GM23338 (cell line): ENCODE results near the gene ABCF3. TPM values are rescaled to one million over a fixed set of nuclear protein-coding genes. Genes with fewer than 3 reads are reported as not detected.

Source experiments
- ATAC-seq: fragments of 200-7000 bp; cut with Tn5 transposase; 3 replicates; pipeline ENCODE4 v1.9.1; 2020
- DNase-seq: peaks from one replicate; pipeline ENCODE4 v3.0.0-alpha.2; 2015; ENCODE audit warnings: low spot score
- H2AFZ ChIP-seq: fragments of 200-600 bp; sonication (generic); 2 replicates; pipeline ENCODE4 v1.8.0; 2016; ENCODE audit warnings: antibody characterized with exemption, mild to moderate bottlenecking, moderate library complexity
- H3F3A ChIP-seq: fragments of 200-600 bp; sonication (generic); replicated peaks from 2 replicates; pipeline ENCODE4 v1.8.0; 2017; ENCODE audit warnings: antibody characterized with exemption, mixed run types, low read depth
- H3K27ac ChIP-seq: fragments of 200-600 bp; sonication (generic); 2 replicates; pipeline ENCODE4 v1.6.1; 2016; ENCODE audit warnings: low read depth
- H3K27me3 ChIP-seq: fragments of 200-600 bp; sonication (generic); 2 replicates; pipeline ENCODE4 v1.8.0; 2016; ENCODE audit warnings: mild to moderate bottlenecking, mixed run types, moderate library complexity; ENCODE audit not compliant: insufficient read depth
- H3K36me3 ChIP-seq: fragments of 200-600 bp; sonication (generic); 2 replicates; pipeline ENCODE4 v1.8.0; 2016; ENCODE audit warnings: mild to moderate bottlenecking; ENCODE audit not compliant: insufficient read depth
- H3K4me1 ChIP-seq: fragments of 200-600 bp; sonication (generic); 2 replicates; pipeline ENCODE4 v1.8.0; 2016; ENCODE audit warnings: mild to moderate bottlenecking, moderate library complexity; ENCODE audit not compliant: insufficient read depth
- H3K4me2 ChIP-seq: fragments of 200-600 bp; sonication (generic); 2 replicates; pipeline ENCODE4 v1.7.1; 2017; ENCODE audit warnings: mixed run types
- H3K4me3 ChIP-seq: fragments of 200-600 bp; sonication (generic); 2 replicates; pipeline ENCODE4 v1.6.1; 2016; ENCODE audit warnings: mixed run types
- H3K79me2 ChIP-seq: fragments of 200-600 bp; sonication (generic); replicated peaks from 2 replicates; pipeline ENCODE4 v1.8.0; 2017; ENCODE audit warnings: mild to moderate bottlenecking; ENCODE audit not compliant: insufficient read depth
- H3K9me2 ChIP-seq: fragments of 200-600 bp; sonication (generic); 2 replicates; pipeline ENCODE4 v1.8.0; 2017; ENCODE audit not compliant: insufficient read depth
- H4K20me1 ChIP-seq: fragments of 200-600 bp; sonication (generic); replicated peaks from 2 replicates; pipeline ENCODE4 v1.8.0; 2017; ENCODE audit warnings: mild to moderate bottlenecking; ENCODE audit not compliant: insufficient read depth
- H3K27ac Mint-ChIP-seq: 2 replicates; pipeline ENCODE4 v1.8.0; 2020; ENCODE audit warnings: inconsistent platforms, mild to moderate bottlenecking, moderate library complexity, mixed read lengths
- H3K27me3 Mint-ChIP-seq: 3 replicates; pipeline ENCODE4 v1.8.0; 2022; ENCODE audit warnings: low read depth, mild to moderate bottlenecking, moderate library complexity, mixed read lengths, inconsistent platforms; ENCODE audit not compliant: insufficient read depth, poor library complexity
- H3K36me3 Mint-ChIP-seq: 3 replicates; pipeline ENCODE4 v1.8.0; 2021; ENCODE audit warnings: low read depth, mild to moderate bottlenecking, inconsistent platforms, moderate library complexity, mixed read lengths
- H3K4me1 Mint-ChIP-seq: 3 replicates; pipeline ENCODE4 v1.8.0; 2020; ENCODE audit warnings: mild to moderate bottlenecking, inconsistent platforms, mixed read lengths
- H3K4me3 Mint-ChIP-seq: 3 replicates; pipeline ENCODE4 v1.8.0; 2021; ENCODE audit warnings: moderate library complexity, mild to moderate bottlenecking, inconsistent platforms, mixed read lengths
- H3K9me3 Mint-ChIP-seq: 3 replicates; pipeline ENCODE4 v1.8.0; 2020; ENCODE audit warnings: moderate library complexity, mild to moderate bottlenecking, inconsistent platforms, mixed read lengths
- CREB1 ChIP-seq: fragments of 250-450 bp; sonication (Bioruptor Pico); IDR thresholded peaks from 2 replicates; pipeline ENCODE4 v1.5.0; 2020; ENCODE audit warnings: low read depth, mild to moderate bottlenecking, moderate library complexity
- CTCF ChIP-seq, 2 experiments: fragments of 200-600 bp in 1 of 2; sonication (generic) in 1 of 2; conservative IDR thresholded peaks; 2 replicates each; pipeline versions ENCODE4 v1.5.1 to v1.6.1; 2016 to 2017; ENCODE audit warnings: antibody characterized with exemption in 2 of 2, low read depth in 2 of 2, mild to moderate bottlenecking in 2 of 2, moderate library complexity in 1 of 2
- ETS1 ChIP-seq: IDR thresholded peaks from 2 replicates; pipeline ENCODE4 v1.6.1; 2016; ENCODE audit warnings: antibody characterized with exemption
- EZH2 ChIP-seq: fragments of 200-600 bp; sonication (generic); IDR thresholded peaks from one replicate; pipeline ENCODE4 v1.8.0; 2017; ENCODE audit warnings: antibody characterized with exemption, mild to moderate bottlenecking, low read depth; ENCODE audit not compliant: unreplicated experiment
- EZH2phosphoT487 ChIP-seq: fragments of 200-600 bp; sonication (generic); IDR thresholded peaks from one replicate; pipeline ENCODE4 v1.8.1; 2018; ENCODE audit warnings: antibody characterized with exemption; ENCODE audit not compliant: unreplicated experiment
- JUNB ChIP-seq: IDR thresholded peaks from one replicate; pipeline ENCODE4 v1.6.1; 2016; ENCODE audit warnings: antibody characterized with exemption; ENCODE audit not compliant: unreplicated experiment
- NANOG ChIP-seq: IDR thresholded peaks from 2 replicates; pipeline ENCODE4 v1.6.1; 2016; ENCODE audit warnings: antibody characterized with exemption, borderline replicate concordance
- POLR2AphosphoS5 ChIP-seq: IDR thresholded peaks from 2 replicates; pipeline ENCODE4 v1.6.1; 2016; ENCODE audit warnings: antibody characterized with exemption, low read depth
- REST ChIP-seq: IDR thresholded peaks from one replicate; pipeline ENCODE4 v1.6.1; 2018; ENCODE audit warnings: antibody characterized with exemption; ENCODE audit not compliant: unreplicated experiment
- STAT1 ChIP-seq: IDR thresholded peaks from one replicate; pipeline ENCODE4 v1.6.1; 2016; ENCODE audit warnings: antibody characterized with exemption; ENCODE audit not compliant: unreplicated experiment
- ZNF114 ChIP-seq: fragments of 250-450 bp; sonication (Bioruptor Pico); IDR thresholded peaks from 2 replicates; pipeline ENCODE4 v1.5.0; 2020; ENCODE audit warnings: mild to moderate bottlenecking, moderate library complexity
- ZNF331 ChIP-seq: fragments of 250-450 bp; sonication (Bioruptor Pico); IDR thresholded peaks from 2 replicates; pipeline ENCODE4 v1.5.0; 2020; ENCODE audit warnings: low read depth, mild to moderate bottlenecking, moderate library complexity
- ZNF462 ChIP-seq: fragments of 250-450 bp; sonication (Bioruptor Pico); IDR thresholded peaks from 2 replicates; pipeline ENCODE4 v1.5.0; 2020; ENCODE audit warnings: mild to moderate bottlenecking, moderate library complexity
- polyA plus RNA-seq: library from polyadenylated mRNA; unstranded; fragments of >200 nt; fragmentation: Nextera tagmentation; extraction: Ambion mirVana; gene quantifications from 2 replicates; pipeline ENCODE4 v1.2.1, GENCODE V29; 2016
- total RNA-seq: library from RNA; depleted of rRNA; stranded (reverse); fragments of >200 nt; shearing (Covaris generic); gene quantifications from 2 replicates; pipeline ENCODE4 v1.2.3, GENCODE V29; 2014

ABCF3 gene
- total and polyA plus RNA-seq, 2 experiments from 2014 or later: 33.4 to 48.9 TPM

GRCh38 chr3:184192889-184193288, 6.9 kb downstream of the ABCF3 start:
- Histone ChIP-seq H3K79me2 (peaks cover 17% of the 10 kb centered on the region), H3K4me1 (no peaks in the 10 kb centered on the region), H3K27ac (no peak overlapping the region), H3K9me2 (no peaks in the 10 kb centered on the region), H3K36me3 (peaks cover 13% of the 10 kb centered on the region), H3K27me3 (no peaks in the 10 kb centered on the region), H3F3A (no peaks in the 10 kb centered on the region), H3K4me3 (no peak overlapping the region), H4K20me1 (peaks cover 5% of the 10 kb centered on the region; the same call in 1 of the 2 replicates), H2AFZ (no peak overlapping the region), H3K4me2 (no peak overlapping the region)
- H3K27me3 Mint-ChIP-seq: peaks cover 4% of the 10 kb centered on the region
- ATAC-seq (no peak), DNase-seq (no peak)
- no peak overlapping the region for H3K4me3 Mint-ChIP-seq
- H3K27ac Mint-ChIP-seq: 0 out of 2 replicates have a peak overlapping the region, but pooled peaks have one; percentile 19
- H3K9me3 Mint-ChIP-seq: no peaks in the 10 kb centered on the region
- TF ChIP-seq POLR2AphosphoS5: no peak
- no peak for TF ChIP-seq STAT1
- no peak for TF ChIP-seq REST
- TF ChIP-seq ZNF331 (CRISPR knock-in tag): no peak
- TF ChIP-seq JUNB: no peak
- no peak for TF ChIP-seq NANOG
- no peak for TF ChIP-seq EZH2
- TF ChIP-seq ETS1: no peak
- no peak for TF ChIP-seq CTCF (conservative IDR thresholded peaks at IDR 0.05; ENCODE audit: low read depth in 2 of 2)
- no peak for TF ChIP-seq ZNF114 (CRISPR knock-in tag)
- no peak for TF ChIP-seq EZH2phosphoT487
- TF ChIP-seq ZNF462 (CRISPR knock-in tag): no peak
- TF ChIP-seq CREB1 (CRISPR knock-in tag): no peak
- no peaks in the 10 kb centered on the region for H3K4me1 Mint-ChIP-seq
- H3K36me3 Mint-ChIP-seq: peaks cover 65% of the 10 kb centered on the region
